SU-DHL-6 (cell line): Measurements from ENCODE around the gene GINS2.

Experiments used
- H2AFZ ChIP-seq: fragments of 200-600 bp; sonication (generic); 2 replicates; pipeline ENCODE4 v1.6.1; 2014; ENCODE audit warnings: low read depth, mild to moderate bottlenecking, moderate library complexity, mixed read lengths, antibody characterized with exemption, low read length; ENCODE audit not compliant: severe bottlenecking
- H3F3A ChIP-seq: fragments of 200-600 bp; shearing (Covaris generic); 2 replicates; pipeline ENCODE4 v1.6.0; 2016; ENCODE audit warnings: antibody characterized with exemption, mild to moderate bottlenecking; ENCODE audit not compliant: insufficient read depth
- H3K27ac ChIP-seq: fragments of 200-600 bp; sonication (generic); 2 replicates; pipeline ENCODE4 v1.5.1; 2016; ENCODE audit warnings: low read depth, mild to moderate bottlenecking, low read length, moderate library complexity, mixed read lengths
- H3K27me3 ChIP-seq: fragments of 200-600 bp; sonication (generic), shearing (Covaris generic); 2 replicates; pipeline ENCODE4 v1.6.0; 2014; ENCODE audit warnings: mild to moderate bottlenecking, low read length
- H3K36me3 ChIP-seq: fragments of 200-600 bp; sonication (generic); 2 replicates; pipeline ENCODE4 v1.6.1; 2014; ENCODE audit warnings: mild to moderate bottlenecking, low read length, mixed read lengths
- H3K4me2 ChIP-seq: fragments of 300-600, 200-600 bp; shearing (Covaris generic), sonication (generic); 2 replicates; pipeline ENCODE4 v1.6.0; 2014; ENCODE audit warnings: low read length, low read depth, mild to moderate bottlenecking; ENCODE audit not compliant: poor library complexity, severe bottlenecking
- H3K4me3 ChIP-seq: fragments of 200-600 bp; sonication (generic); 2 replicates; pipeline ENCODE4 v1.5.1; 2014; ENCODE audit warnings: antibody characterized with exemption, low read length, mild to moderate bottlenecking, mixed read lengths; ENCODE audit not compliant: insufficient read depth, poor library complexity, severe bottlenecking
- H3K79me2 ChIP-seq: fragments of 200-600 bp; sonication (generic); 2 replicates; pipeline ENCODE4 v1.6.1; 2014; ENCODE audit warnings: mild to moderate bottlenecking, low read length, moderate library complexity; ENCODE audit not compliant: insufficient read depth
- H3K9ac ChIP-seq: fragments of 200-600 bp; sonication (generic); 2 replicates; pipeline ENCODE4 v1.7.0; 2014; ENCODE audit warnings: mild to moderate bottlenecking, low read length
- H3K9me2 ChIP-seq: fragments of 200-600 bp; sonication (generic); replicated peaks from 2 replicates; pipeline ENCODE4 v1.6.1; 2014; ENCODE audit warnings: low read length; ENCODE audit not compliant: insufficient read depth
- H3K9me3 ChIP-seq: fragments of 200-600 bp; sonication (generic); 2 replicates; pipeline ENCODE4 v1.6.1; 2014; ENCODE audit warnings: low read length, mixed read lengths; ENCODE audit not compliant: insufficient read depth
- H4K20me1 ChIP-seq: fragments of 200-600 bp; sonication (generic); 2 replicates; pipeline ENCODE4 v1.6.1; 2014; ENCODE audit warnings: low read depth, mild to moderate bottlenecking, antibody characterized with exemption, low read length, moderate library complexity, mixed read lengths
- CTCF ChIP-seq: fragments of 200-600 bp; sonication (generic); IDR thresholded peaks from one replicate; pipeline ENCODE4 v1.5.1; 2017; ENCODE audit warnings: antibody characterized with exemption, mild to moderate bottlenecking, low read length, moderate library complexity; ENCODE audit not compliant: insufficient read depth, poor library complexity, severe bottlenecking
- EZH2phosphoT487 ChIP-seq: fragments of 200-600 bp; sonication (generic), shearing (Covaris generic); conservative IDR thresholded peaks from 2 replicates; pipeline ENCODE4 v1.6.1; 2018; ENCODE audit warnings: mild to moderate bottlenecking, antibody characterized with exemption, low read length, moderate library complexity, mixed read lengths

The GINS2 gene

GRCh38 chr16:85654251-85655095, 34.3 kb downstream of the GINS2 start:
- no peak overlapping the region for H3K4me2 ChIP-seq
- H3K27ac ChIP-seq: no peak overlapping the region
- no peaks in the 10 kb centered on the region for H3K27me3 ChIP-seq
- no peak overlapping the region for H2AFZ ChIP-seq
- no peaks in the 10 kb centered on the region for H3K79me2 ChIP-seq
- no peak for TF ChIP-seq EZH2phosphoT487
- no peak for TF ChIP-seq CTCF
- no peaks in the 10 kb centered on the region for H3K9me3 ChIP-seq
- H4K20me1 ChIP-seq: no peaks in the 10 kb centered on the region
- no peaks in the 10 kb centered on the region for H3F3A ChIP-seq
- H3K9ac ChIP-seq: no peak overlapping the region
- H3K36me3 ChIP-seq: no peaks in the 10 kb centered on the region
- no peaks in the 10 kb centered on the region for H3K9me2 ChIP-seq
- H3K4me3 ChIP-seq: no peak overlapping the region

- no peak overlapping the region for H3K4me3 ChIP-seq
- H3K79me2 ChIP-seq: no peaks in the 10 kb centered on the region
- H3F3A ChIP-seq: no peaks in the 10 kb centered on the region
- H4K20me1 ChIP-seq: no peaks in the 10 kb centered on the region
- no peaks in the 10 kb centered on the region for H3K27me3 ChIP-seq
- H3K9ac ChIP-seq: no peak overlapping the region
- no peak overlapping the region for H3K27ac ChIP-seq
- no peaks in the 10 kb centered on the region for H3K9me2 ChIP-seq
- H3K36me3 ChIP-seq: no peaks in the 10 kb centered on the region
- no peaks in the 10 kb centered on the region for H3K9me3 ChIP-seq
- H3K4me2 ChIP-seq: no peak overlapping the region
- TF ChIP-seq CTCF (no peak), EZH2phosphoT487 (no peak)
- H2AFZ ChIP-seq: no peak overlapping the region
Measured at GRCh38 chr16:85653290-85653891, 35.4 kb downstream of the GINS2 start.

GRCh38 chr16:85652431-85653221, 36.1 kb downstream of the GINS2 start:
- H3K4me3 ChIP-seq: no peak overlapping the region
- H3K4me2 ChIP-seq: no peak overlapping the region
- no peaks in the 10 kb centered on the region for H3K79me2 ChIP-seq
- H3K27me3 ChIP-seq: no peaks in the 10 kb centered on the region
- H4K20me1 ChIP-seq: no peaks in the 10 kb centered on the region
- no peaks in the 10 kb centered on the region for H3K9me3 ChIP-seq
- H3K27ac ChIP-seq: no peak overlapping the region
- H3K9me2 ChIP-seq: no peaks in the 10 kb centered on the region
- H3K9ac ChIP-seq: no peak overlapping the region
- H3K36me3 ChIP-seq: no peaks in the 10 kb centered on the region
- H3F3A ChIP-seq: no peaks in the 10 kb centered on the region
- no peak for TF ChIP-seq CTCF
- TF ChIP-seq EZH2phosphoT487: no peak
- no peak overlapping the region for H2AFZ ChIP-seq
